GM18861 (cell line): ENCODE data around the gene MAN2B2.

Experiments
- ATAC-seq: cut with Tn5 transposase; IDR thresholded peaks from one replicate; pipeline ENCODE4 v1.9.1; 2021; ENCODE audit not compliant: unreplicated experiment

MAN2B2 gene

DNA sequence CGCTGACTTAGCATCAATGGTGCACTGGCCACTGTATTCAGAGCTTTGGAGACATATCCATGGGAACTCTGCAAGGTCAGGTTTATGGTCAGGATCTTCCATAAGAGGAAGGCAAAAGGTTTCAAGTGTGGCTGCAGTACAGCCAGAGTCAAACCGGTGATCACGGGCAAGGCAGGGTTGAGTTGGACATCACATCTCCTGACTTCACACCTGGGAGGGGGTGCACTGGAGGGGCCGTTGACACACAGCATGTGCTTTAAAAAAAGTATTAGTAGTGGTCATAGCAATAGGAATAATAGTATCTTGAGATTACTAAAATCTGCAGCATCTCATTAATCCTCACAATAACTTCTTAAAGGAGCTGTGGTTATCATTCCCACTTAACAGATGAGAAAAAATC lies 28.9 kb upstream of the MAN2B2 start:
- no peak for ATAC-seq

DNA sequence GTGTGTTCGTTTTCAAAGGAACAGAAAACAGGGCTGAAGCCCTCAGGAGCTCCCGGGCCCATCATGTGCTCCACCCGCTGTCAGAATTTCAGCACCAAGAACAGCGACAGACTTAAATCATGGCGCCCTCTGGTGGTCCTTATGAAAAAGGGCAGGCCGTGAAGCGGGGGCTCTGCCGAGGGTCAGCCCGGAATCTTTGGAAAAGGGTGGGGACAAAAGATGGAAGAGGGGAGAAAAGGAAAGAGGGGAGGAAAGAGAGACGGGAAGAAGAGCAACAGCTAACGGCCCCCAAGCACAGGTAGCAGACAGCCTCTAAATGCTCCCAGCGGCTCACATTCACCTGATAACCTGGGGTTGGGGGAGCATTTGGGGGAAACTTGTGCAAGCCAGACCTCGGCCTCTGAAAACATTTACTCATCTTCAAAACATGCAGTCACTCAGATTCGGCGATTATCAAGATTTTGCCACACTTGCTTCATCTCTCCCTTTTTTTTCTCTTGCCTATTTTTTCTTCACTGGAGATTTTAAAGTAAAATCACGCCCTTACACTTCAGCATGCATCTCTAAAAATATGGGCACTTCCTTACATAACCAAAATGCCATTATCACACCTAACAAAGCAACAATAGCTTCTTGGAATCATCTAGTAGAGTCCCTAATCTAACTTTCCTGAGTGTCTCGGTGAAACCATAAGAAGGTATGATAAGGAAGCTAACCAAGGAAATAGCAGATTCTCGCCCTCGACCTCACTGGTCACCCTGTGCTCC lies 28.1 kb upstream of the MAN2B2 start:
- ATAC-seq, result no peak

DNA sequence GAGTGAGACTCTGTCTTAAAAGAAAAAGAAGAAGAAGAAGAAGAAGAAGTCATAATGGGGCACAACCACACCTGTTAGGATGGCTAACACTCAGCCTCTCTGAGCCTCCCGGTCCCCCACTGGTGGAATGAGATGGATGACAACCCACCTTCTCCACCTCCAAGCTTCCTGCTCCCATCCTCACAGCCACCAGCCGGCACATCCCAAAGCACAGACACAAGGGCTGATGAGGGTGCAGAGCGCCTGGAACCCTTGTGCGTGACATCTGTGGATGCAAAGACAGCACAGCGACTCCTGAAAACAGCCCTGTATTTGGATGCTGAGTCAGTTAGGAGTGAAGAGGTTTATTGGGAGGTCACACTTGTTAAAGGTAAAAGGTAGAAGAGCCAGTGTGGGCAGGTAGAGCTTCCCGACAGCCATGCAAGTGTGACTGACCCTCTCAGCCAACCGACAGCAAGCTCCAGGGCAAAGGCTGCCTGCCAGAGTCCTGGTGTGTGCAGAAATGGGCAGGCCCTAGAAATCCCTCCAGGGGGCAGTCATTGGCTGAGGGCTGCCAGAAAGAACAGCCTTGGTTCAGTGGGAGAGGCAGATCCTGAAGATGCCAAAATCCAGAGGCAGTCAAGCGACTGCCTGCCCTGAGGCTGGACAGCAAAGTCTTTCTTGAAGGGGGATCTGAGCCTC lies 26.6 kb upstream of the MAN2B2 start:
- ATAC-seq, result no peak

DNA sequence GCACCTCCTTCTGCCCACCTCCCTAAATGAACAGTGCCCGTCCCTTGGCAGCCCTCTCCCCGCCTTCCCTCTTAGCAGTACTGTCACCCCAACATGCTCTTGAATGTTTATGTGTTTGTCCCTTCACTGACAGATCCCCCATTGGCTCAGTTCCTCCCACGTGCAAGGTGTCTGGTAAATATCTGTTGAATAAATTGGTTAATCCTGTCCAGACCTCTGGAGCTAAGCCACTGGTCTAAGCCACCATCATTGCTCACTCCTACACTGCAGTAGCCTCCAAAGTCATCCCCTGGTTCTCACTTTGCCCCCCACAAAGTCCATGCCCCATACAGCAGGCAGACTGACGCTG lies 26.1 kb upstream of the MAN2B2 start:
- ATAC-seq, result no peak

DNA sequence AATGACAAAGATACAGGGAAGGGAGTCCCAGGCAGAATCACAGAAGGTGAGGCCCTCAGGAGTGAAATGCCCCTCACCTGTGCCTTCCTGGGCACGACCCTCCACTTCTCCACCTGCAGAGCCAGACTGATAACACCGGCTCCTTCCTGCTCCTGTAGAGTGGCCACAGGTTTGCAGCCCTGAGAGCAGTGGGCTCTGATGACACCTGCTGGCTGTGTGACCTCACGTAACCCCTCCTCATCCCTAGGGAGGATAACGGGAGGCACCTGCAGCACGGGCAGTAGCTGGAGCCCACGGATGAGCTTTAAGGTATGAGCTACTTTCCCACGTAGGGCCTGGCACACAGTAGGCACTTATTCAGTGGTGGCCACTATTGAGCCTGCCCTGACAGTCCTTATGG lies 25.5 kb upstream of the MAN2B2 start:
- ATAC-seq, result no peak

DNA sequence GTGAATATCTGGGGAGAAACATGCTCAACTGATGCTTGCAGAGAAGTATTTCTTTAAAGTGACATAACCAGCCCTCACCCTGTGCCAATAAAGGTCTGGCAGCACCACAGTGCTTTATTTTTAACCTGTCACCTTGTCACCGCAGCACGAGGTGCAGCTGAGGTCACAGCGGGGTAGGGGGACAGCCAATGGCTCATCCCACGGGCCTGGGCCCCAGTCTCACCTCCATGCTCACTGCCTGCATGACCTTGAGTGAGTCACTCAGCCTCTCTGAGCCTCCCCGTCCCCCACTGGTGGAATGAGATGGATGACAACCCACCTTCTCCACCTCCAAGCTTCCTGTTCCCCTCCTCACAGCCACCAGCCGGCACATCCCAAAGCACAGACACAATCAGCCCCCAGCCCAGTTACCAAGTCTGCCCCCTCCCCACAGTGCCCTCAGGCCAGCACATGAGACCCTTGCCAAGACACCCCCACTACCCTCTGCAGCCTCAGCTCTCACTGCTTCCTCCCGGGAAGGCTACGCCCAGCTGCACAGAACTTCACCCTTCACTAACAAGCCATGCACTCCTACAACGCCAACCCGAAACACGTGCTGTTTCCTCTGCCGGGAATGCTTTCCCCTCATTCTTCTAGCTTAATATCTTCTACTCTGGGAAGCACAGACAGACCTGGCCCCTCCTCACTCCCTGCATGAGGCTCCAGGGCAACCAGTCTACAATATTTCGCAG lies 24.9 kb upstream of the MAN2B2 start:
- no peak for ATAC-seq

- no peak for ATAC-seq
Measured at GRCh38 chr4:6550821-6551220, 24.2 kb upstream of the MAN2B2 start.

DNA sequence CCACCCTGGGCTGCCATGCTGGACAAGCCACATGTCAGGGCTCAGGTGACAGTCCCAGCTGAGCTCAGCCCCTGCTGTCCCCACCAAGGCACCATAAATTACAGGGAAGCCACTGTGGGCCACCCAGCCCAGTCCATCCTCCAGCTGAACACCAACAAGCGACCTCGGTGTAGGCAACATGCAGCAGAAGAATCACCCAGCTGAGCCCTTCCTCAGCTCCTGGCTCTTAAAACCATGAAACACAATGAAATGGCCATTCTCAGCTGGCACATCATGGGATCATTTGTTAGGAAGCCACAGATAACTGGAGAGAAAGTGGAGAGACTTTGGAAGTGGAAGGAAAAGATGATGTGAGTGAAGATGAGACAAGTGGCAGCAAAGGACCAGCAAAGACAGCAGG lies 23.3 kb upstream of the MAN2B2 start:
- no peak for ATAC-seq

DNA sequence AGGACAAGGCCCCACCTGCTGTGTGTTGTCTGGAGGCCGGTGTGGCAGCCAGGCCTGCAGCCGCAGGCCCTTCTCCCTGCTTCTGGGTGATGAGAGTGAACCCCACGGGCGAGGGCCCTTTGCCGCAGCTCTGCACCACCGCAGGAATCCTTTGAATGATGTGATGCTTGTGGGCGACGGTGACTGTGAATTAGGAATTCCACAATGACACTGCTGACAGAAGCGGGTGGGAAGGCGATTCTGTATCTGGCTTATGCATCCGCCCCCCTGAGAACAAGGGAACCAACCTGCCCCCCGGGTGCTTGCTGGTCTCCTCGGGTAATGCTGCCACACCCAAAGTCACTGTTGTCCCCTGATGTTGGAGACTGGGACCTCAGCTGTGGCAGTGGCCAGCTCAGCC lies 19.5 kb upstream of the MAN2B2 start:
- ATAC-seq, result no peak

GRCh38 chr4:6556263-6556662 lies 18.7 kb upstream of the MAN2B2 start:
- no peak for ATAC-seq

DNA sequence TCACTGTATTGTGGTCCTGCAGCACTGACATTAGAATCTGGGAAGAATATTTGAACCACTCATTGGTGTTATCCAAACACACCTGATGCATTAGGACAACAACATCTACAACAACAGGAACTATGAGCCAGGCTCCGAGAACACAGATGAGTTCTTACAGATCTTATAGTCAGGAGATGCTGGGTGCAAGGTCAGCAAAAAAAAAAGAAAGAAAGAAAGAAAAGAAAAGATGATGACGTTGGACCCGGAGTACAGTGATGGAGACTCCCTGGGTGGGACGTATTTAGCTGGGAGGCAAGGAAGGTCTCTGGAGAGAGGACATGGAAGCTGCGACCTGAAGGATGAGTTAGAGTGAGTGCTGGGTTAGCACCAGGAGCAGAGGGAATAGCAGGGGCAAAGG lies 17.8 kb upstream of the MAN2B2 start:
- ATAC-seq, result no peak

DNA sequence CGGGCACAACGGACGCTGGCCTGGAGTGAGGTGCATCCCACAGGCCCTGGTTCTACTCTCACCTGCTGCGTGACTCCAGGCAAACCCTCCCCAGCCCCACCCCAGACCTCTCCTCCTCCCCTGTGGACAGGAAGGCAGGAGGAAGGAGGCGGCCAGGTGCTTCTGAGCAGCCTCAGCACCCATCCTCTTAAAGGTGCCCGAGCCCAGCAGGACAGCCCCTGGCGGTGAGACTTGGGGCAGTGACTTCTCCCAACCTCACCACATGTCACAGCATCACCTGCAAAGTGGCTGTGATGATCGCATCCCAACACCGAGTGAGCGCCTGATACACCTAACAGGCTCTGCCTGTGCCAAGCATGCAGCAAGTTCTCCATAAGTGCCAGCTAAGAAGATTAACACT lies 17.1 kb upstream of the MAN2B2 start:
- ATAC-seq, result no peak

GRCh38 chr4:6560416-6561172 lies 14.4 kb upstream of the MAN2B2 start:
- ATAC-seq, result no peak

- ATAC-seq, result no peak
Measured at GRCh38 chr4:6561173-6561516, 13.8 kb upstream of the MAN2B2 start.

DNA sequence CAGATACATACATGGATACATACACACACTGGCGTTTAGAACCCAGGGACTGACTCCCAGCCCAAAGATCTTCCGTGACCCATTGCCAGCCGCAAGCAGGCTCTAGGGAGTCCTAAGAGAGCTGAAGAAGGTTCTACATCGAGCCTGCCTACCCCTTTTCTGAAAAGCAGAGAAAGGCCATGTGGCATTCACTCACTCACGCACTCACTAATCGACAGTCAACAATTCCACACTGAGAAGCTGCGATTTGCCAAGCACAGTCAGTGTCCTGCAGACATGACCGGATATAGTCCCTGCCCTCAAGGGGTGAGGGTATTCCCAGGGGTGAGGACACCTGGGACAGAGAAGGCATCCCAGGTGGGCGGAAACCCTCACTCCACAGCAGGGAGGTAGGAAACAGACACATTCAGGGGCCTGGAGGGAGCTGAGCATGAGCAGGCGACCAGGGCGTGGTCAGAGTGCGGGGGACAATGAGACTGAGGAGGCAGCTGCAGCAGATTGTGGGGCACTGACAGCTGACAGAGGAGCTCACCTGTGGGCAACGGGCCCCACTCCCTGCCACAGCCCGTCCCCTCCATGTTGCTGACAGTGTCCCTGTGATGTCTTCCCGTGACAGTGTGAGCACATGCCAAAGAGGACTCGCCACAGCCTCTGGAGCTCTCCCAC lies 13.2 kb upstream of the MAN2B2 start:
- ATAC-seq, result no peak

- no peak for ATAC-seq
Measured at GRCh38 chr4:6562931-6563901, 11.8 kb upstream of the MAN2B2 start.

- ATAC-seq, result no peak
Measured at GRCh38 chr4:6563935-6564645, 10.9 kb upstream of the MAN2B2 start.

GRCh38 chr4:6565691-6566390 lies 9.1 kb upstream of the MAN2B2 start:
- ATAC-seq, result no peak
